ENCODE results near the gene CNTNAP2. TPM values are rescaled to one million over a fixed set of nuclear protein-coding genes. Genes with fewer than 3 reads are reported as not detected.

CNTNAP2 gene
- total and polyA plus RNA-seq, 2 of the 8 experiments (the other 6 are each of a cell fraction or from before 2014, with no cell fraction given), result 27.9 to 71.0 TPM

- Histone ChIP-seq H3K27me3 (replicated peaks in 1 of 4; ENCODE audit: control insufficient read depth in 3 of 4, extremely low read depth in 1 of 4, insufficient read depth in 3 of 4, low read length in 3 of 4) (no peaks in the 10 kb centered on the region), H3K14ac (ENCODE audit: insufficient read length) (no peak overlapping the region), H3K4ac (replicated peaks; ENCODE audit: insufficient read length, low read depth, low read length) (no peak overlapping the region), H3K56ac (replicated peaks; ENCODE audit: insufficient read length, low read depth, low read length) (no peak overlapping the region), H3K4me3 (ENCODE audit: extremely low read depth in 1 of 4, insufficient read depth in 2 of 4, low read depth in 3 of 4, low read length in 4 of 4) (no peak overlapping the region), H3K18ac (ENCODE audit: extremely low read depth, low read length) (no peak overlapping the region), H3K27ac (ENCODE audit: low read depth, low read length) (no peak overlapping the region), H2BK12ac (ENCODE audit: low read depth, low read length) (no peak overlapping the region), H3K36me3 (ENCODE audit: control insufficient read depth in 2 of 4, insufficient read depth in 4 of 4, low read length in 3 of 4) (no peaks in the 10 kb centered on the region; a peak in 1 of 8 replicates), H3K4me2 (ENCODE audit: insufficient read depth in 1 of 2, low read depth in 2 of 2, low read length in 2 of 2) (no peak overlapping the region), H2BK5ac (ENCODE audit: low read depth, low read length) (no peak overlapping the region), H4K5ac (ENCODE audit: insufficient read length, low read depth, low read length) (no peak overlapping the region), H2BK20ac (ENCODE audit: low read length) (no peak overlapping the region), H3K4me1 (replicated peaks in 1 of 4; ENCODE audit: control insufficient read depth in 3 of 4, insufficient read depth in 4 of 4, low read length in 3 of 4) (no peaks in the 10 kb centered on the region), H2AFZ (ENCODE audit: low read length) (no peak overlapping the region), H3K79me1 (ENCODE audit: low read depth, low read length) (no peaks in the 10 kb centered on the region), H3K79me2 (ENCODE audit: control insufficient read depth in 1 of 2, insufficient read depth in 2 of 2, low read length in 2 of 2) (no peaks in the 10 kb centered on the region), H4K91ac (replicated peaks; ENCODE audit: insufficient read length, low read length) (no peak overlapping the region), H3K23me2 (ENCODE audit: low read depth, low read length) (no peaks in the 10 kb centered on the region), H2AK5ac (ENCODE audit: low read depth, low read length) (no peak overlapping the region), H2BK120ac (replicated peaks; ENCODE audit: low read depth, low read length) (no peak overlapping the region), H3K9me3 (ENCODE audit: insufficient read depth in 2 of 2, low read depth in 1 of 2, low read length in 1 of 2) (no peaks in the 10 kb centered on the region), H4K20me1 (replicated peaks in 1 of 2; ENCODE audit: control insufficient read depth in 1 of 2, insufficient read depth in 2 of 2, low read length in 2 of 2) (no peaks in the 10 kb centered on the region), H4K8ac (ENCODE audit: extremely low read depth, insufficient read depth, low read length) (no peak overlapping the region), H3K23ac (ENCODE audit: insufficient read length) (no peak overlapping the region), H3K9ac (replicated peaks in 1 of 4; ENCODE audit: extremely low read depth in 1 of 4, low read depth in 3 of 4, low read length in 3 of 4) (no peak overlapping the region), H2BK15ac (ENCODE audit: low read length) (no peak overlapping the region)
- ChIA-PET CTCF (ENCODE audit: partially characterized antibody) (interaction anchor here (1.4 kb wide), 1 partner anchor 14 kb away, joined by 3 read pairs; no protein-coding TSS in a partner anchor), POLR2A (ENCODE audit: partially characterized antibody) (no interaction called here)
- TF ChIP-seq RBBP5 (IDR thresholded peaks at IDR 0.05; ENCODE audit: borderline replicate concordance, low read depth, low read length) (no peak), FOSL1 (IDR thresholded peaks at IDR 0.05; ENCODE audit: insufficient read depth, low read depth, low read length) (no peak), POU5F1 (IDR thresholded peaks at IDR 0.05; ENCODE audit: low read depth, low read length) (no peak), KDM5A (IDR thresholded peaks at IDR 0.05; ENCODE audit: low read length) (no peak), SRF (IDR thresholded peaks at IDR 0.05; ENCODE audit: low read depth, low read length) (no peak), GABPA (IDR thresholded peaks at IDR 0.05; ENCODE audit: borderline replicate concordance, insufficient read depth, low read length) (no peak), RXRA (IDR thresholded peaks at IDR 0.05; ENCODE audit: insufficient read depth, low read depth, low read length) (no peak), BRCA1 (IDR thresholded peaks at IDR 0.05; ENCODE audit: low read depth, low read length) (no peak), SIX5 (IDR thresholded peaks at IDR 0.05; ENCODE audit: low read depth, low read length) (no peak), TEAD4 (IDR thresholded peaks at IDR 0.05; ENCODE audit: low read depth, low read length) (no peak), JUND (IDR thresholded peaks at IDR 0.05; ENCODE audit: low read length) (no peak), SIRT6 (IDR thresholded peaks at IDR 0.05; ENCODE audit: low read length) (no peak), NANOG (IDR thresholded peaks at IDR 0.05; ENCODE audit: insufficient read depth, low read depth, low read length, poor library complexity, severe bottlenecking) (no peak), TBP (IDR thresholded peaks at IDR 0.05; ENCODE audit: low read depth, low read length) (no peak), HDAC6 (IDR thresholded peaks at IDR 0.05; ENCODE audit: low read depth, low read length) (no peak), SUZ12 (IDR thresholded peaks at IDR 0.05; ENCODE audit: low read length) (no peak)
- FAIRE-seq (no peak), DNase-seq (ENCODE audit: low read depth in 1 of 2, low spot score in 2 of 2) (no peak)
These were observed 1693.7 kb downstream of the CNTNAP2 start for GRCh38 chr7:147810269-147810668.
